GM12892 (cell line): ENCODE data around the gene RBM6.
"Not testable (repeated sequence)": the region's sequence is repeated elsewhere in the genome, so short reads cannot be mapped to it uniquely, and the experiment has no call there.

Experiments
- DNase-seq: peaks from one replicate; pipeline ENCODE4 v3.0.0; 2011; ENCODE audit not compliant: insufficient read length
- FAIRE-seq: peaks from 2 replicates; lab custom pipeline; 2011; peaks lifted over from hg19 to GRCh38; lab: Jason Lieb, UNC
- POLR2A ChIP-seq: IDR thresholded peaks from 2 replicates; pipeline ENCODE4 v1.6.1; 2011; ENCODE audit warnings: low read depth, low read length, control low read depth
- POLR2AphosphoS5 ChIP-seq: IDR thresholded peaks from 2 replicates; pipeline ENCODE4 v1.6.1; 2011; ENCODE audit warnings: low read depth, low read length, control low read depth
- TAF1 ChIP-seq: IDR thresholded peaks from 2 replicates; pipeline ENCODE4 v1.6.1; 2011; ENCODE audit warnings: low read depth, mild to moderate bottlenecking, control low read depth, low read length, borderline replicate concordance

RBM6 gene

DNA sequence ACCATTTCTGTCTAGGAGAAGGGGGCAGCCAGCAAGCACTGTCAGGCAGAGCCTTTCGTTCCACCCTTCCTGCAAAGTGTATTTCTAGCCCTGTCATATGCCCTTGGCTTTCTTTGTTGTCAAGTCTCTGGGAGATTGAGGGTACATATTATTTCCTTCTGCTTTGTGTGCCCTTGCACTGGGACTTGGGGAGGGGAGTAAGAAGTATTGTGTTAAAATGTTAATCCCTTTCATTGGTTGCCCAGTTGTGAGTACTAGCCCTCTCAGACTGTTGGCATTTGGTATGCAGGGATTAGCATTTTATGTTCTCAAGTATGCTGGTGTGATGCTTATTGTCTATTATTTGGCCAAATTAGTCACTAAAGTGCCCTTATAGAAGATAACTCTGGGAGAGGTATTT lies 63.9 kb downstream of the RBM6 start:
- TF ChIP-seq POLR2A (no peak), POLR2AphosphoS5 (no peak), TAF1 (no peak)
- DNase-seq (no peak), FAIRE-seq (no peak)

DNA sequence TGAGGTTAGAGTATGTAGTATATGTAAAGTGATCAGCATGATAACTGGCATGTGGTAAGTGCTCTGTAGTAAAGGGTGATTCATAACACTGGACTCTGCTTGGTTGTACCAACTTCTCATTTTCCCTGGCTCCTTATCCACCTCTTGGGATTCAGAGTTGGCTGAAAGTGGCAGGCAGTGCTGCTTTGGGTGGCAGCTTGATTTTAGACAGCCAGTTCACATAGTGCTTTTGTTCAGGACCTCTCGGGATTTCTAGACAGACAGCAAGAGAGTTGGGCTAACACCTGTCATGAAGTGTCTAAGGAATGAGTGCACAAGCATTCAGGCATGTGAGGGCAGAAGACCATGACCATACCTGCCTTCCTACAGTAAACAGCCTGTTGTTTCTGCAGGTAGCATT lies 69.0 kb downstream of the RBM6 start:
- FAIRE-seq = no peak
- no peak for DNase-seq
- TF ChIP-seq TAF1 (no peak), POLR2AphosphoS5 (no peak), POLR2A (no peak)

DNA sequence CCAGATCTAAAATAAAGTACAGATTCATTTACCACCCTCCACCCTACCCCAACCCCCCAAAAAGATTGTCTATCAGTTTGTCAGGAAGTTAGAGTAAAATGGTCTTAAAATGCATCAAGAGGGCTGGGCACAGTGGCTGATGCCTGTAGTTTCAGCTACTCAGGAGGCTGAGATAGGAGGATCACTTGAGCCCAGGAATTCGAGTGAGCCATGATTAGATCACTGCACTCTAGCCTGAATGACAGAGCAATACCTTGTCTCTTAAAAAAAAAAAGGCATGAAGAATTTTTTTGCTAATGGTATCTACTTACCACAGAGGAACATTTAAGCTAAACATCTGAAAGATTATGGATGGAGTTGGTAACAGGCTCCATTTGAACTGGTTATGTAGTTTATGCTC lies 71.0 kb downstream of the RBM6 start:
- no peak for DNase-seq
- TF ChIP-seq TAF1 (no peak), POLR2A (no peak), POLR2AphosphoS5 (no peak)
- no peak for FAIRE-seq

DNA sequence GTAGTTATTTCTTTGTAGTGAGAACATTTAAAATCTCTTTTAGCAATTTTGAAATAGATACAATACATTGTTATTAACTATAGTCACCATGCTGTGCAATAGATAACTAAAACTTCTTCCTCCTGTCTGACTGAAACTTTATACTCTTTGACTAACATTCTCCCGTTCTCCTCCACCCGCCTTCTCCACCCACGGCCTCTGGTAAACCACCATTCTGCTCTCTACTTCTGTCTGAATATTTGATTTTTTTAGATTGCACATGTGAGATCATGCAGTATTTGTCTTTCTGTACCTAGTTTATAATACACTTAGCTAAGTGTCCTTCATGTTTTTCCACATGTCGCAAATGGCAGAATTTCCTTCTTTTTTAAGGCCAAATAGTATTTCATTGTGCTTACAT lies 76.0 kb downstream of the RBM6 start:
- FAIRE-seq = no peak
- TF ChIP-seq TAF1 (no peak), POLR2A (no peak), POLR2AphosphoS5 (no peak)
- DNase-seq = no peak

DNA sequence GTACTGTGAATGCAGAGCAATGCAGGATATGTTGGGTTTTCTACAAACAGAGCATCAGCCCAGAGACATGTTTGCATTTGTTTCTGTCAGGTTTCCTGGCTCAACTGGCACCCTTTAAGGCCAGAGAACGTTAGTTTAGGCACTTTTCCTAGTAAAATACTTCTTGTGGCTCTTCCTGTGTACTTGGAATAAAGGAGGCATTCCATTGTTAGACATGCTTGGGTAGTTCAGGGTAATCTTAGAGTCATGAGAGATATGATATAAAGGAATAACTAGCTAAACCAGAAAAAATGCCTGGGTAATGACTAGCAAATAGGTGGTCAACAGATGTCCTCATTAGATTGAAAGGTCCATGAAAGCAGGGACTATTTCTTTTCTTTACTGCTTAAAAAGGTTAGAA lies 88.4 kb downstream of the RBM6 start:
- DNase-seq = no peak
- TF ChIP-seq POLR2AphosphoS5 = no peak
- TF ChIP-seq POLR2A = no peak
- TF ChIP-seq TAF1 = no peak
- FAIRE-seq = no peak

DNA sequence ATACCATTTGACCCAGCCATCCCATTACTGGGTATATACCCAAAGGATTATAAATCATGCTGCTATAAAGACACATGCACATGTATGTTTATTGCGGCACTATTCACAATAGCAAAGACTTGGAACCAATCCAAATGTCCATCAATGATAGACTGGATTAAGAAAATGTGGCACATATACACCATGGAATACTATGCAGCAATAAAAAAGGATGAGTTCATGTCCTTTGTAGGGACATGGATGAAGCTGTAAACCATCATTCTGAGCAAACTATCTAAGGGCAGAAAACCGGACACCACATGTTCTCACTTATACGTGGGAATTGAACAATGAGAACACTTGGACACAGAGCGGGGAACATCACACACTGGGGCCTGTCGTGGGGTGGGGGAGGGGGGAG lies 91.3 kb downstream of the RBM6 start:
- DNase-seq, FAIRE-seq: not testable (repeated sequence)

DNA sequence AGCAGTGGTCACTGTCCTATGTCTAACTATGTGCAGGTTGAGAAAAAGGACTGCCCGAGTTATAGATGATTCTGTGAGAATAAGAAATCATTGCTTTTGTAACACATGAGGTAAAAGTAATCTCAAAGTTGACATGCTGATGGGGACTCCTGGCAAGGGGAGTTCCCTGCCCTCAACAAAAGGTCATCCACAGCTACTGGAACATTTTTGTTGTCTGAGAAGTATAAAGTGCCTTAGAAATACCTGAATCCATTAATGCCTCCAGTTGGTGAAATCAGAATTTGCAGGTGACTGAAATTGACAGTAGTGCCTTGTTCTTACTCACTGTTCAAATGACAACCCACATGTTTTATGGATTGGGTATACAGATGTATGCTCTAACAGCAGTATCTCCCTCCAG lies 105.0 kb downstream of the RBM6 start:
- DNase-seq (no peak), FAIRE-seq (no peak)
- TF ChIP-seq POLR2AphosphoS5 = no peak
- no peak for TF ChIP-seq POLR2A
- TF ChIP-seq TAF1 = no peak

DNA sequence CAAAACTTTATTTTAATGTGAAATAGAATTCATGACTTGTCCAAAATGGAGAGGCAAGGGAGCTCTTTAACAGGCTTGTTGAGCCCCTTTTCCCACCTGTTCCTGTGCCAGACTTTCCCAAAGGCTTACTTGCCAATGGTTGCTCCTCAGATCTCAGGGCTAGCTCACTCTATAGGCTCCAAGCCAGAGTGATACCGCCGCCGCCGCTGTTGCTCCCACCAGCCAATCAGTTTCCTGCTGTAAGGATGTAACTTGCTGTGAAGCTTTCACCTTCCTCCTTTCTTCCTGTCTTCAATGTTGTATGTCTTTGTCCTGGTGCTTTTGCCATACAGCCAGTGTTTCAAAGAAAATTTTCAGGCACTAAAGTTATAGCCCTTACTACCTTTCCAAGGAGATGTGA lies 107.5 kb downstream of the RBM6 start:
- FAIRE-seq = no peak
- no peak for TF ChIP-seq POLR2AphosphoS5
- no peak for TF ChIP-seq TAF1
- no peak for TF ChIP-seq POLR2A
- no peak for DNase-seq

DNA sequence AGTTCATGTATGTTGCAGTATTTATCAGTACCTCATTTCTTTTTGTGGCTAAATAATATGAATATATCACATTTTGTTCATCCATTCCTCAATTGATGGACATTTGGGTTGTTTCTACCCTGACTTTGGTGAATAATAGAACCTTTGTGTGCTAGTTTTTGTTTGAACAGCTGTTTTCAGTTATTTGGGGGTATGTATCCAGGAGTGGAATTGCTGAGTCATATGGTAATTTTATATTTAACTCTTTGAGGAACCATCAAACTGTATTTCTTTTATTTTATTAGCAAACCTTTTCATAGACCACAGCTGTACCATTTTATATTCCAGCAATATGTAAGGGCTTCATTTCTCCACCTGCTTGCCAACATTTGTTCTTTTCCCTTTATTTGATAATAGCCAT lies 110.4 kb downstream of the RBM6 start:
- DNase-seq (no peak), FAIRE-seq (no peak)
- TF ChIP-seq POLR2AphosphoS5 (no peak), POLR2A (no peak), TAF1 (no peak)

DNA sequence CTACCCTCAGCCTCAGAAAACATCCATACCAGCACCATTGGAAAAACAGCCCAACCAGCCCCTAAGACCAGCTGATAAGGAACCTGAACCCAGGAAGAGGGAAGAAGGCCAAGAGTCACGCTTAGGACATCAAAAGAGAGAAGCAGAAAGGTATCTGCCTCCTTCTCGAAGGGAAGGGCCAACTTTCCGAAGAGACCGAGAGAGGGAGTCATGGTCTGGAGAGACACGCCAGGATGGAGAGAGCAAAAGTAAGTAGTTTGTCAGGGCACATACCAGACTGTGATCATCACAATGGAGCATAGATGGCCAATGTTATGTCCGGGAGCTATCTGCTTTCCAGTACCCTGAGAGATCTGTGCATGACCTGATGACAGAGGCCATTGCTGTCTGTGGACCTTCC lies 117.8 kb downstream of the RBM6 start:
- DNase-seq = no peak

DNA sequence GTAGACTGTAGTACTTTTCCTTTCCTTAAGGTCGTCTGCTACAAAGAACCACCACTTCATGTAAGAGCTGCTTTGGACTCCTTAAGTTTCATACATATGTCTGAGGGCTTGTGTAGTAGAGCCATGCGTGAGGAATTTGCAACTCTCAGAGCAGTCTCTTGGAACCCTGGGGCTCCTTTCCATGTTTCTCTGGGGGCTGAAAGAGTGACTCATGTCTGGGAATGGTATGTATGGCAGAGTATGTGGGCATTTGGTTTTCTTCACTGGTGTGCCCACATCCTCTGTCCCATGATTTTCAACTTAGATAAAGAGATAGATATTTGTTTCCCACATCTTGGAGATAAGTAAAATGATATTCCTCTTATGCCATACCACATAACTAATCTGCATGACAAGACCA lies 128.2 kb downstream of the RBM6 start:
- TF ChIP-seq TAF1 (no peak), POLR2A (no peak), POLR2AphosphoS5 (no peak)
- FAIRE-seq = no peak

More for the DNA sequence above, 117.8 kb downstream of the RBM6 start:
- no peak for TF ChIP-seq POLR2AphosphoS5
- TF ChIP-seq TAF1 = no peak
- TF ChIP-seq POLR2A = no peak
- no peak for FAIRE-seq

DNA sequence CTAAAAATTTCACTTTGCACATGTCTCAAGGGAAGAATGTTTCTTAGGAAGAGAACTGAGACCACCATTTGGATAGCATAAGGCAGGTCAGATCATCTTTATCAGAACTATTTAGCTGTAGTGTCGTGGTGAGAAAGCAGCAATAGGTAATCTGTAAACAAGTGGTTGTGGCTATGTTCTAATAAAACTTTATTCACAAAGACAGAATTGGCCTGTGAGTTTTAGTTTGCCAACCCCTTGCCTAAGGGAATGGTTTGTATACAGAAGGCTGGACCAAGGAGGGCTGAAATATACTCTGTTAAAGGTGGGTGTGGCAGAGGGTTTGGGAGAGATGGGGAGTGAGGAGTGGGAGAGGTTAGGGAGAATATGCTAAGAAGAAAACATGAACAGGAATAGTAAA lies 138.1 kb downstream of the RBM6 start:
- FAIRE-seq = no peak
- no peak for TF ChIP-seq POLR2AphosphoS5
- TF ChIP-seq POLR2A = no peak
- TF ChIP-seq TAF1 = no peak

More for the DNA sequence above, 128.2 kb downstream of the RBM6 start:
- no peak for DNase-seq

DNA sequence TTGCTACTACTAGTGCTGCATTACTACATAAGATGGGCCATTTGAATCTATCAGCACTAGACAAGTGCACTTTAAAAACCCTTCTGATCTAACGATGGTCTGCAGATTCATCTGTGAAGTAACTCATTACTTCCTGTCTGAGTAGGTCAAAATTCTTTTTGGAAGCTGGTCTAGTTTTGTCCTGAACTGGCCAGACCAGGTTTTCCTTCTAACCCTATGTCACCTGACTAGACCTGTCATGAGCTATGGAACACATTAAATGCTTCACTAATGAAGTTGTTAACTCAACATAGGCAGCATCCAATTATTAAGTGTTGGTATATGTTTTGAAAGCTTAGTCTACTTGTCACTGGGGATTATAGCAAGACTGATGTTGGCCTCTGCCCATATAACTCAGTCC lies 138.7 kb downstream of the RBM6 start:
- TF ChIP-seq TAF1 = no peak
- no peak for TF ChIP-seq POLR2AphosphoS5
- no peak for TF ChIP-seq POLR2A
- no peak for FAIRE-seq
- no peak for DNase-seq

More for the DNA sequence above, 138.1 kb downstream of the RBM6 start:
- no peak for DNase-seq

DNA sequence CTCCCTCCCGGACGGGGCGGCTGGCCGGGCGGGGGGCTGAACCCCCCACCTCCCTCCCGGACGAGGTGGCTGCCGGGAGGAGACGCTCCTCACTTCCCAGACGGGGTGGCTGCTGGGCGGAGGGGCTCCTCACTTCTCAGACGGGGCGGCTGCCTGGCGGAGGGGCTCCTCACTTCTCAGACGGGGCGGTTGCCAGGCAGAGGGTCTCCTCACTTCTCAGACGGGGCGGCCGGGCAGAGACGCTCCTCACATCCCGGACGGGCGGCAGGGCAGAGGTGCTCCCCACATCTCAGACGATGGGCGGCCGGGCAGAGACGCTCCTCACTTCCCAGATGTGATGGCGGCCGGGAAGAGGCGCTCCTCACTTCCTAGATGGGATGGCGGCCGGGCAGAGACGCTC lies 145.0 kb downstream of the RBM6 start:
- DNase-seq, FAIRE-seq: not testable (repeated sequence)
